Activated T-cell treated with anti-CD3 and anti-CD28 coated beads, Interleukin-2, amount 50 U/mL, for 72 hours (primary cell): ENCODE measurements around the gene RTN4RL1. TPM values are rescaled to one million over a fixed set of nuclear protein-coding genes. Genes with fewer than 3 reads are reported as not detected.
A peak's percentile ranks its signal among the peaks of the same experiment; 100 is the strongest.

Source experiments
- ATAC-seq, 2 donors: fragments of 150-1000 bp; cut with Tn5 transposase; replicated peaks in 1 of 2; 2 replicates each; pipeline ENCODE4 v1.10.0; 2021; ENCODE audit warnings: moderate library complexity in 2 of 2, mild to moderate bottlenecking in 1 of 2
- DNase-seq, 2 donors: peaks; one replicate each; pipeline ENCODE4 v3.0.0; 2021 to 2022; ENCODE audit warnings: mixed read lengths in 1 of 2
- H3K27ac Mint-ChIP-seq: one replicate; pipeline ENCODE4 v1.8.0; 2022; ENCODE audit warnings: mild to moderate bottlenecking, moderate library complexity, mixed read lengths
- H3K27me3 Mint-ChIP-seq: one replicate; pipeline ENCODE4 v1.8.0; 2022; ENCODE audit warnings: low read depth, mixed read lengths
- H3K36me3 Mint-ChIP-seq, 2 donors: one replicate each; pipeline ENCODE4 v1.8.0; 2022; ENCODE audit warnings: mixed read lengths in 2 of 2, mild to moderate bottlenecking in 1 of 2; ENCODE audit not compliant: insufficient read depth in 2 of 2
- H3K4me1 Mint-ChIP-seq: one replicate; pipeline ENCODE4 v1.8.0; 2022; ENCODE audit warnings: low read depth, mixed read lengths
- H3K4me3 Mint-ChIP-seq, 2 donors: one replicate each; pipeline ENCODE4 v1.8.0; 2022; ENCODE audit warnings: mild to moderate bottlenecking in 2 of 2, mixed read lengths in 2 of 2, moderate library complexity in 2 of 2
- H3K9me3 Mint-ChIP-seq, 2 donors: one replicate each; pipeline ENCODE4 v1.8.0; 2022; ENCODE audit warnings: mixed read lengths in 2 of 2
- total RNA-seq, 2 donors: library from RNA; stranded (reverse); gene quantifications; one replicate each; pipeline ENCODE4 v1.2.3, GENCODE V29; 2022

The RTN4RL1 gene
- total RNA-seq, 2 donors from 2014 or later = 0.14 to 0.21 TPM

DNA sequence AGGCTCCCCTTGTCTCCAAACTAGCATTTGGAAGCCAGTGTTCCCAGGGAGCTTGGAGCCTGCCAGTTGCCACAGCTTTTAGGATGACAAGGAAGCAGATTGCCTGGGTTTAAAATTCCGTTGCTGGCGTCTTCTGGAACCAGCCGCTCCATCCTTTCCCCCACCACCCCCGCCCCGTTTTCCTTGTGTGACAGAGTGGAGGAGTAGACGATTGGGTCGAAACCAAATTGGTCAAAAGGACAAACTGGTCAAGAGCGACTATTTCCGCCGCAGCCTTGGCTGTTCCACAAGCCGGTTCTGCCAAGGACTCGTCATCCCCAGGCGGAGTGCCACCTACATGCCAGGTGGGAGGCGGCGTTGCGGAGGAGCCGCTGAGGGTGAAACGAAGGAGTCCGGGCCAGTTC lies 104.2 kb downstream of the RTN4RL1 start:
- H3K27me3 Mint-ChIP-seq = no peaks in the 10 kb centered on the region
- no peak overlapping the region for H3K4me3 Mint-ChIP-seq
- no peaks in the 10 kb centered on the region for H3K36me3 Mint-ChIP-seq
- no peak overlapping the region for H3K27ac Mint-ChIP-seq
- no peaks in the 10 kb centered on the region for H3K4me1 Mint-ChIP-seq
- DNase-seq (no peak), ATAC-seq (no peak)
- H3K9me3 Mint-ChIP-seq = no peaks in the 10 kb centered on the region

DNA sequence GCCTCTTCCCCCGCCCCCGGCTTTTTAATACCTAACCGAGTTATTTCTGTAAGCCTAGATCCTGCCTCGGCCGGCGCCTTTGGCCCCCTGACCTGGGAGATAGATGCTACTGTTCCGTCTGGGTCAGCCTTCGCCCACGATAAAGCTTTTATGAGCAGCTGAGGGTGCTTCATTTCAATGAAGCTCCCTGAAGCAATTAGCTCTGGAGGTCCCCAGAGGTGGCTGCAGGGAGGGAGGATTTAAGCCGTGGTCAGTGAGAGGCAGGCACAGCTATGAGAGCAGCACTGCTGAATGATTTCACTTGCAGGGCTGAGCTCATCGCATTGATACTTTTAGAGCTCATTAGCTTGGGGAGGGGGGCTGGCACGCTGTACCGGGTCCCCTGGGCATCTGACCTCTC lies 105.9 kb downstream of the RTN4RL1 start:
- no peak overlapping the region for H3K4me3 Mint-ChIP-seq
- H3K36me3 Mint-ChIP-seq = no peaks in the 10 kb centered on the region
- no peak for ATAC-seq
- DNase-seq = no peak
- H3K27me3 Mint-ChIP-seq = no peaks in the 10 kb centered on the region
- H3K4me1 Mint-ChIP-seq = no peaks in the 10 kb centered on the region
- H3K9me3 Mint-ChIP-seq = no peaks in the 10 kb centered on the region
- no peak overlapping the region for H3K27ac Mint-ChIP-seq

DNA sequence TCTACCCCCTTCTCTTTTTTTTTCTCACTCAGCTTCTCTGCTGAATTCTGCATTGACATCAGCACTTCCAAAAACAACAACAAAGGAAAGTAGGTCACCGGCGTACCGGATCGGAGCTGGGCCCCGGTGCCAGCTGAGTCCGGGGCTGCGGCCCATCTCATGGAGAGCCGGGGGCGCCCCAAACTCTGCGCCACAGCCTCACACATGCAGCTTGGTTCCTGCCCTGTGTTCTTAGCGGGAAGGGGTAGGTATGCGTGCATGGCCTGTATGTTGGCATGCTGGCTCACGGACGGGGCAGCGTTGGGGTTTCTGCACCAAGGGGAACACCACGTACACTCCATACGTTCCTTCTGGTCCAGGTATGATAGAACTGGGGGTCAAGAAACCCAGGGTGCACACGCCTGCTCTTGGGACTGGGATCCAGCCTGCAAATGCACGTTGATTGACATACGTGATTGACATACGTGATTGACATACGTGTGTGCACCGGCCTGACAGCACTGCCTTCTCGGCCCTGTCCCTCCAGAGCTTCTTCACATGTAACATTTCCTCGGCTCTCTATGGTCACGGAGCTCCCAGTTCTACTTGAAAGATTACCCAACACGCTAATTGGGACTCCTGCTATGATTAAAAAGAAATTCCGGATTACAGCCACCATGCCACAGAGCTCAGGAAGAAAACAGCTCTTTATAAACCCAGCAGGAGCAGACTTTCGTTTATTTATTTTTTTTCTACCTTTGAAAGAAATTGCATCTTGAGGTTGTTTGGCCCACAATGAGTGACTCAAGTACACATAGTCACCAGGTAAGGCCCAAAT lies 106.6 kb downstream of the RTN4RL1 start:
- Mint-ChIP-seq H3K4me1 (no peaks in the 10 kb centered on the region), H3K4me3 (no peak overlapping the region), H3K27me3 (no peaks in the 10 kb centered on the region), H3K27ac (no peak overlapping the region), H3K9me3 (no peaks in the 10 kb centered on the region), H3K36me3 (no peaks in the 10 kb centered on the region)
- no peak for DNase-seq
- ATAC-seq = no peak

DNA sequence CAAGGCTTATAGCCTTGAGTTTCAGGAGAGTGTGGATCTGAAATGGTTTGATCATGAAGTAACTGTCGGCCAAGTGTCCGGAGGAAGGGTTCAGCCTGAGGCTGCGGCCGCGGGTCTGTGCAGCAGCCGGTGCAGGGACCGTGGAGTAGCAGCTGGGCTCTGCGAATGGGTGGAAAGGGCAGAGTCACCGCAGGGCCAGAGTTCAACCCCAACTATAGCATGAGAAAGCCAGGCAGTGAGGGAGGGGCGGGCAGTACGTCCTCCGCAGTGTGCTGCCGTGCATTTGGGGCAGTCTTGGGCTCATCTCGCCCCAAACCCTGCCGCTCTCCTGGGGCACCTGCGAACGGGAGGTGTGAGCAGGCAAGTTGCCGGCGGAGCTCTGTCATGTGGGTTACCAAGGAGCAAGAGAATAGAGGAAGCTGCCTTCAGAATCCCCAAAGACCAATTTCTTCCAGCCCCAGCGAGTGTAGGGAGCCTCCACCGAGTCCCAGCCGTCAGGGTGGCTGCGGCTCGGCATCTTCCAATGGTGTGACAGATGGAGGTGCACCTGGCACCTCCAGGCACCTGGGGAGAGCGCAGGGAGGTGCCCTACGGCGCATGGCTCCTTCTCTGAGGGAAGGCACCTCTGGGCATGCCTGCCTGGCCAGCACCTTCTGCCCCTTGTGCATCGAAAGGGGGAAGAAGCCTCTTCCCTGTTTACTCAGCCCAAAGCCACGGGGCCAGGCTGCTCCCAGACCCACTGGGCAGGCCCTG lies 108.0 kb downstream of the RTN4RL1 start:
- ATAC-seq = no peak
- no peak for DNase-seq
- no peak overlapping the region for H3K4me3 Mint-ChIP-seq
- no peak overlapping the region for H3K27ac Mint-ChIP-seq
- no peaks in the 10 kb centered on the region for H3K9me3 Mint-ChIP-seq
- H3K36me3 Mint-ChIP-seq = no peaks in the 10 kb centered on the region
- H3K27me3 Mint-ChIP-seq = no peaks in the 10 kb centered on the region
- H3K4me1 Mint-ChIP-seq = no peaks in the 10 kb centered on the region

DNA sequence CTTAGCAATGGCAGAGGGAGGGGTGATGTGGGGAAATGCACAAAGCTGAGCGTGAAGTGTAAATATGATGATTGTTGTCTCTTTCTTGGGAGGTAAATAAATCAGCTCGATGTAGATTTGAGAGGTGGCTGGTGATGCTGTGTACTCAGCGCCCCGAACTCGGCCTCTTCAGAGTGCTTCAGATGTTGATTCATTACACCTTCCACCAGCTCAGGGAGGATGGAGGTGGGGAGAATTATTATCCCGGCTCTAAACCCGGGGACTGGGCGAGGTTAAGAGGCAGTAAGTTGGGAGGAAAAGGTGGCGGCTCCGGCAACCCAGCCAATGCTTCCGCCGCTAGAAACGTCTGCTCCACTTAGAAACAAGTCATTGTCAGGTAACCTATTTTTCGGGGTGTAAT lies 108.8 kb downstream of the RTN4RL1 start:
- DNase-seq (no peak), ATAC-seq (no peak)
- H3K4me3 Mint-ChIP-seq = no peak overlapping the region
- no peak overlapping the region for H3K27ac Mint-ChIP-seq
- H3K9me3 Mint-ChIP-seq = no peaks in the 10 kb centered on the region
- no peaks in the 10 kb centered on the region for H3K4me1 Mint-ChIP-seq
- no peaks in the 10 kb centered on the region for H3K27me3 Mint-ChIP-seq
- no peaks in the 10 kb centered on the region for H3K36me3 Mint-ChIP-seq

DNA sequence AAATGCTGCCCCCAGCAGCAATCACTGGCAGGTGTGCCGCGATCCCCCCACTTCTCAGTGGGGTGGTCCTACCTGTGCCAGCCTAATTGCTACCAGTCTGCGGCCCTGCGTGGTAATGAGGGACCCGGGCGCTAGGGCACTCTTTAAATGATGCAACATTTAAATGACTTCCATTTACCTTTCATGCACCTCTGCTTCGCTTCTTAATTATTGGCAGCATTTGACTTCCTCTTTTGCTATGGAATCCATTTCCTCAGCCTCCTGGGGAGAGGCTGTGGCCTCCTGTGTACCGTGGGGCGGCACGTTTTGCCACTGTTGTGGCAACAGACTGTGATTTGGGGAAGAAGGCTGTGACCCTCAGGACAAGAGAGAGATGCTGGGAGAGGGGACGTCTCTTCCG lies 109.2 kb downstream of the RTN4RL1 start:
- no peak for ATAC-seq
- Mint-ChIP-seq H3K36me3 (no peaks in the 10 kb centered on the region), H3K27ac (no peak overlapping the region)

DNA sequence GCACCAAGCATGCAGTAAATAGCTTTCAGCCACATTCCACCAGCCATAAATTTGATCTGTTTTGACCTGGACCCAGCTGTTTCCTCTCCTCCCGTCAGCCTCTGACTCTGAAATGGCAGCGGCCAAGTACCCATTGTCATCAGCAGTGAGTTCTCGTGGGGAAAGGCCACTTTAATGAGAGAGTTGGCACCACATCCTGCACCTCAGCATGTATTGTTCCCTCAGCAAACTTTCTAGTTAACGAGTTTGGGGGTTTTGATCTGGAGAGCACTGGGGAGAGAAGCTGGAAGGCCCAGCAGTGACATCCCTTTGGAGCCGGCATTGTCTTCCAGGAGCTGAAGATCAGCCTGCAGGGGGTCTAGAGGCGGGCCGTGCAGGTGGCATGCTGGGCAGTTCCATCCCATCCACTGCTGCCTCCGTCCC lies 110.5 kb downstream of the RTN4RL1 start:
- H3K4me1 Mint-ChIP-seq = no peaks in the 10 kb centered on the region
- DNase-seq (no peak), ATAC-seq (no peak)
- H3K27ac Mint-ChIP-seq = no peak overlapping the region
- H3K4me3 Mint-ChIP-seq = no peak overlapping the region
- peaks cover 4% of the 10 kb centered on the region for H3K27me3 Mint-ChIP-seq
- no peaks in the 10 kb centered on the region for H3K9me3 Mint-ChIP-seq
- no peaks in the 10 kb centered on the region for H3K36me3 Mint-ChIP-seq

More for the DNA sequence above, 109.2 kb downstream of the RTN4RL1 start:
- no peak for DNase-seq
- H3K4me3 Mint-ChIP-seq = no peak overlapping the region
- H3K4me1 Mint-ChIP-seq = no peaks in the 10 kb centered on the region
- no peaks in the 10 kb centered on the region for H3K9me3 Mint-ChIP-seq
- no peaks in the 10 kb centered on the region for H3K27me3 Mint-ChIP-seq

DNA sequence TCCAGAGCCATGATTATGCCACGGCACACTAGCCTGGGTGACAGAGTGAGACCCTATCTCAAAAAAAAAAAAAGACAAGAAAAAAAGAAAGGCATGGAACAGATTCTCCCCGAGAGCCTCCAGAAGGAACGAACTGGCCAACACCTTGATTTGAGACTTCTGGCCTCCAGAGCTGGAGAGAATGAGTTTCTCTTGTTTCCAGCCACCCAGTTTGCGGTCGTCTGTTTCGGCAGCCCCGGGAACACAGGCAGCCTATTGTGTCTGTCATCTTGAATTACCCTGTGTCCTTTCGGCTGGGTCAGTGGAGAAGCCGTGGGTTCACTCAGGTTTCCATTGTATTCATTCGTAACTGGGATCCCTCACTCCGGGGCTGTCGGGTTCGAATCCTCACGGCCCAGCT lies 111.4 kb downstream of the RTN4RL1 start:
- DNase-seq (no peak), ATAC-seq (no peak)
- Mint-ChIP-seq H3K27me3 (peaks cover 13% of the 10 kb centered on the region), H3K4me1 (peaks cover 4% of the 10 kb centered on the region), H3K27ac (no peak overlapping the region), H3K4me3 (no peak overlapping the region), H3K9me3 (no peaks in the 10 kb centered on the region), H3K36me3 (no peaks in the 10 kb centered on the region)

DNA sequence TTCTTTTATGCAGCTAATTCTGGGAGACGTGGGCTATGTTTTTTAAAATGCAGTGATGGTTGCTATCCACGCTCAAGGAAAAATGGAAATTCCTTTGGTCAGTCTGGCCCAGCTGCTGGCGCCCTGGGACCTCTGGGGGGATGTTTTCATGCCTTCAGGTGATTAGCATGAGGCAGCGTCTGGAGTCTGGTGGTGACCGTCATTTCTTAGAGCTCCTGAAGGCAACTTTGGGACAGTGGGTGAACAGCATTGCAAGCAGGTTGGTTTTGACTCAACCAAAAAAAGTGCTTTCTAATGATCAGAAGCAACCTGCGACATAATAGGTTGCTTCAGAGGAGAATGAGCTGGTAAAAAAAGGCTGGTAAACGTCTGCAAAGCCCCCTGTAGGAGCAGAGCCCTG lies 113.0 kb downstream of the RTN4RL1 start:
- Mint-ChIP-seq H3K4me1 (peaks cover 4% of the 10 kb centered on the region), H3K27ac (no peak overlapping the region), H3K27me3 (peaks cover 21% of the 10 kb centered on the region), H3K9me3 (no peaks in the 10 kb centered on the region), H3K4me3 (no peak overlapping the region), H3K36me3 (no peaks in the 10 kb centered on the region)
- DNase-seq (no peak), ATAC-seq (no peak)

DNA sequence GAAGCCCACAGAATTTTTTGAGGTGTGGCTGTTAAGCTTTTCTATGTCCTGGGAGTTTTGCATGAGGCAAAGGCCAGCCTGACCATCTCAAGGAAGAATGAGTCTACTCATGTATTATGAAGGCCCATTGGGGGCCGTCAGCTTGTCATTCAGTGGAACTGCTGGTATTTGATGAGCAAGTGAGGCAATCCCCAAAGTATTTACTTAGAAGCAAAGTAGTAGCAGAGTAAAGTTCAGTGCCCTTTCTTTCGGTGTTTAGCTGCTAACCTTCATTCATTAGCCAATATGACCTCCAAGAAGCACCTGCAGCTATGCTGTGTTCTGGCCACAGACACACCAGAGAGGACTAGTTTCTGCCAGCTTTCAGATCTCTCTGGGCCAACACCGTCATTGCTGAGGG lies 115.1 kb downstream of the RTN4RL1 start:
- no peak for ATAC-seq
- Mint-ChIP-seq H3K36me3 (no peaks in the 10 kb centered on the region), H3K9me3 (no peaks in the 10 kb centered on the region), H3K27me3 (peaks cover 43% of the 10 kb centered on the region), H3K4me3 (no peak overlapping the region), H3K27ac (no peak overlapping the region), H3K4me1 (peaks cover 4% of the 10 kb centered on the region)
- DNase-seq = no peak

DNA sequence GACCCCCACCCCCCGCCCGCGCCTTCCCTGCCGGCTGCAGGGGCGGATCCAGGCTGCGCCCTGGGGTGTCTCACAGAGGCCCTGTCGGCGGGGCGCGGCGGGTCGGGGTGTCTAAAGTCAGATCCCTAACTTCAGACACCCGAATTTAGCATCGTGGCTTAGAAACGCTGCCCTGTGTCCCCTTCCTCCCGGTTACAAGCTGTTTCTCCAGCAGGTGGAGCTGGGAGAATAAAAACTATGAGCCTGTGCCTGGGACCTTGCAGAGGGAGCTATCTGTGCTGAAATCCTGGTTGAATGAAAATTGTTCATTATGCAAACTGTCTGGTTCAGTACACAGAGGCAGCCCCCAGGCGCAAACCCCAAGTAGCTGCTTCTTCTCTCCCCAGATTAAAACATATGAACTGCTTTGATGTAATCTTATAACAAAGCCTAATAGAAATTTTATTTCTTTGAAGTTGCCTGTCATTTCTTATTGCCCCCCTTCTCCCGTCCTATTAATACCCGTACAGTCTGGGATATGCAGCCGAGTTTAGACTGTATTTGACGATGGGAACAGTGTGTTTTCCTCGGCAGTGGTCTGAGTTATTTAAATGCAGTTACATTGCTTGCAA lies 116.3 kb downstream of the RTN4RL1 start:
- Mint-ChIP-seq H3K4me1 (peaks cover 4% of the 10 kb centered on the region), H3K9me3 (no peaks in the 10 kb centered on the region), H3K27ac (no peak overlapping the region), H3K27me3 (peaks cover 49% of the 10 kb centered on the region), H3K4me3 (peak overlapping the region; percentile 57 to 64), H3K36me3 (no peaks in the 10 kb centered on the region)
- DNase-seq (peak; percentile 46 to 48), ATAC-seq (peak; percentile 72 to 80)

DNA sequence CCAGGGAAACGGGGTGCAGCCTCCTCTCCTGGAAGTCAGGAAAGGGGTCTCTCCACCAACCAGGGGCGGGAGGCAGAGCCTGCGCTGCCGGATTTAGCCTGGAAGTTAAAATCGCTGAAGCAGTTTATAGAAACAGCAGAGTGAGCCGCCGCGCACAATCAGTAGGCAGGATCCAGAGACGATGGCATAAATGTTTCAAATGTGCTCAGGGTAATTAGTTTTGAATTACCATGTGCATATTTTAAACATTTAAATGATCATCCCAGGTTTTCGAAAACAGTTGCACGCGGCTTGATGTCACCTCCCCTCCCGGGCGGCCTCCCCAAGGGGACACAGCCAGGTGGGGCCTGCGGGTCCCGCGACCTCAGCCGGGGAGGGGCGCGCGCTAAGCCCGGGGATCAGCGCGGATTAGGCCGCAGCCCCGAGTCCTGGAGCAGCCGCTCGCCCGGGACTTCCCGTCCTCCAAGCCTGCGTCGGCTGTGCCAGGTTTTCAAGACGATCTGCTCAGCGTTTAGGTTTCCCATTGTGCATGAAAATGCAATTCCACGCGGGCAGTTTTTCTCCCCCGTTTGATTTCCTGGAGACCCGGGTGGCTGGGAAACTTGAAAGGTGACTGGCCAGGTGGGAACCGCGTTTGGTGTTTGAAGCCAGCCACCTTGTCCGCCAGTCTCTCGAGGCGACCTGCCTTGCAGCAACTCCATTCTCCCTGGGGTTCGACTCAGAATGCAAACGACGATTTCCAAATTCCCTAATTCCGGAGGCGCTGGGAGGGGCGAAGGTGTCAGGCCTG lies 117.0 kb downstream of the RTN4RL1 start:
- peaks cover 49% of the 10 kb centered on the region for H3K27me3 Mint-ChIP-seq
- no peaks in the 10 kb centered on the region for H3K9me3 Mint-ChIP-seq
- peak overlapping the region; percentile 57 to 64 for H3K4me3 Mint-ChIP-seq
- DNase-seq (peak; percentile 7 to 10), ATAC-seq (peak; percentile 43)
- no peak overlapping the region for H3K27ac Mint-ChIP-seq
- H3K36me3 Mint-ChIP-seq = no peaks in the 10 kb centered on the region
- peaks cover 4% of the 10 kb centered on the region for H3K4me1 Mint-ChIP-seq

DNA sequence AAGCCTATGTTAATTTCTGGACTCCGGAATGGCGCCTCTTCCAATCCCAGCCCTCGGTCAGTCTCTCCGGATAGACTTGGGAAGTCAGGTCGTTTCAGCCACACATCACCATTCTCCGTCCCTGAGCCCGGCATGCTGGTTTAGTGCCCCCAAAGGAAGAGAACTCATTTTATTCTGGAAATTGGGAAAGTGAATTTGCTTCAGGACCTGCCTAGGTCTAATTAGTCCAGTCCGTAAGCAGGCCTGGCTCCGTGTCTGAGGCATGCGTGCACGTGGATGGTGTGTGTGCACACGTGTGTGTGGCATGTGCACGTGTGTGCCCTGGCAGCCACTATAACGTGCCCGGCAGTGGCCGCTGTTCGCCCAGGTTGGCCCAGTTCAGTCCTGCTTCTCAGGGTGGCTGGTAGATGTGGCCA lies 117.9 kb downstream of the RTN4RL1 start:
- Mint-ChIP-seq H3K9me3 (no peaks in the 10 kb centered on the region), H3K27ac (no peak overlapping the region), H3K36me3 (no peaks in the 10 kb centered on the region), H3K4me1 (peaks cover 4% of the 10 kb centered on the region), H3K4me3 (no peak overlapping the region), H3K27me3 (peaks cover 49% of the 10 kb centered on the region)
- ATAC-seq (no peak), DNase-seq (no peak)
